GM10266 (cell line): ENCODE measurements around the gene NDUFB8.

Experiments
- DNase-seq: peaks from one replicate; pipeline ENCODE4 v3.0.0; 2012; ENCODE audit errors: extremely low spot score
- TF ChIP-seq, protein P1 (sequence below): IDR thresholded peaks from 2 replicates; pipeline ENCODE4 v1.5.1; 2012; ENCODE audit warnings: mild to moderate bottlenecking, low read depth; ENCODE audit not compliant: control insufficient read depth, insufficient read depth; ENCODE audit errors: missing control alignments

The NDUFB8 gene

DNA sequence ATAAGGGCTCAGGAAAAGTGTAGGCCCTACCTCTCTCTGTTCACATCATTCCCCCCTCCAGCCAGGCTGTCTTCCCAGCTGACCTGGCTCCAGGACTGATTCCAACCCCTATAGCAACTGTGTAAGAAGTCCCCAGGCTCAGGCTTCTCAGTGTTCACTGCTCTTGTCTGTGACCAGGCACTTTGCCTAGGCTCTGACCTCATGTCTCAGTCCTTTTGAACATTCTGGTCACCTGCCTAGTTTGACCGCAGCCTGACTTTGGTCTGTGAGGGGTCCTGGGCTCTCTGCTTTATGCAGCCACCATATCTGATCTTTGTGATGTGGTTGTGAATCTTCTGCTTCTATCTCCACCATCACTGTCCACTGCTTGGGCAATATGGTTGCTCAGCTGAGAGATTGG is 30.6 kb upstream of the NDUFB8 start:
- TF ChIP-seq, protein P1, sequence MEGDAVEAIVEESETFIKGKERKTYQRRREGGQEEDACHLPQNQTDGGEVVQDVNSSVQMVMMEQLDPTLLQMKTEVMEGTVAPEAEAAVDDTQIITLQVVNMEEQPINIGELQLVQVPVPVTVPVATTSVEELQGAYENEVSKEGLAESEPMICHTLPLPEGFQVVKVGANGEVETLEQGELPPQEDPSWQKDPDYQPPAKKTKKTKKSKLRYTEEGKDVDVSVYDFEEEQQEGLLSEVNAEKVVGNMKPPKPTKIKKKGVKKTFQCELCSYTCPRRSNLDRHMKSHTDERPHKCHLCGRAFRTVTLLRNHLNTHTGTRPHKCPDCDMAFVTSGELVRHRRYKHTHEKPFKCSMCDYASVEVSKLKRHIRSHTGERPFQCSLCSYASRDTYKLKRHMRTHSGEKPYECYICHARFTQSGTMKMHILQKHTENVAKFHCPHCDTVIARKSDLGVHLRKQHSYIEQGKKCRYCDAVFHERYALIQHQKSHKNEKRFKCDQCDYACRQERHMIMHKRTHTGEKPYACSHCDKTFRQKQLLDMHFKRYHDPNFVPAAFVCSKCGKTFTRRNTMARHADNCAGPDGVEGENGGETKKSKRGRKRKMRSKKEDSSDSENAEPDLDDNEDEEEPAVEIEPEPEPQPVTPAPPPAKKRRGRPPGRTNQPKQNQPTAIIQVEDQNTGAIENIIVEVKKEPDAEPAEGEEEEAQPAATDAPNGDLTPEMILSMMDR, result no peak

DNA sequence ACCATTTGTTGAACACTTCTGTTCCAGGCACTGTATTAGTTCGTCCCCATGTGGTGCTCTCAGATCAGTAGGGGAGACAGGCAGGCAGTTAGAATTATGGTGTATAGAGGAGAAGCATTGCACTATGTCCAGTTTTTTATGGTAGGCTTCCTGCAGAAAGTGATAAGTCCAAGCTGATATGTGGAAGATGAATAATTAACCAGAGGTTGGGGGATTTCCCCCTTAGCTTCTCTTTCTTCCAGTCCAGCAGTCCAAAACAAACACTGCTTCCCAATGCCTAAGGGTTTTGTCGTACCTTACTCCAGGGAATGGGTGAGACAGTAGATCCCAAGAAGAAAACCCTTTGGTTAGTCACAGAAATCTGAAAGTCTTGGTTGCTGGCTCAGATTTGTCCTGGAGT is 25.2 kb upstream of the NDUFB8 start:
- DNase-seq, result no peak
- TF ChIP-seq, protein P1, result no peak

More for the DNA sequence above, 30.6 kb upstream of the NDUFB8 start:
- no peak for DNase-seq

DNA sequence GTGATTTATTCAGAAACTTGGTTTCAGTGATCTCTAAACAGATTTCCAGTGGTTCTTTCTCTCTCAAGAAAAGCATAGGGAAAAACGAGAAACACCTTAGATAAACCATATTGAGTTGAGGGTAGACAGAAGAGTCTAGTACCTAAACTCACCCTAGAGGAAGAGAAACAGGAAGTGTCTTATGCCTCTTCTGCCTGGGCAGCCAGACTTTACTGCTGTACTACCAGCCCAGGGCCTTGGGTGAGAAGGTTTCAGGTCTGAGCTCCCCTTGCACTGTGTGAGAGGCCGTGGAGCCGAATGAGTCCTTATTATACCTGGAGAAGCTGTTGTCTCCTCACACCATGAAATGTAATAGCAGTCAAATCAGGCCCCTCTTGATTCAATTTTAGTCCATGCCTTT is 24.3 kb upstream of the NDUFB8 start:
- TF ChIP-seq, protein P1, result no peak
- no peak for DNase-seq

DNA sequence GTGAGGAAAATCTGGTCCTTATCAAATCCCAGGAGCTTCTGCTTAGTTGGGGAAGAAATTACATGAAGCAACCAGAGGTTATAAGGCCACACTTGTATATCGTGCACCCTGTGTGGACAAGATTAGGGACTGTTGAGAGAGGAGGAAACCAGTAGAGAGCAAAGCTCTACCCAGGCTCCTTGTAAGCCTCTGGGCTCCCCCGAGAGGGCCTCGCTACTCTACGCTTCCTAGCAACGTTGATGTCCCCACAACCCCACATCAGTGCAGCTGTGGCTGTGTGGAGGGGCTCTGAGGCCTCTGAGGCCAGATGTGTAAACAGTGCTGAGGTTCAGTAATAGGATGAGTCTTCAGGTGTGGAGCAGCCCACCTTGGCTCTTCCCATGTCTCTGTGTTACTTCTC is 22.1 kb upstream of the NDUFB8 start:
- TF ChIP-seq, protein P1, result no peak
- no peak for DNase-seq

DNA sequence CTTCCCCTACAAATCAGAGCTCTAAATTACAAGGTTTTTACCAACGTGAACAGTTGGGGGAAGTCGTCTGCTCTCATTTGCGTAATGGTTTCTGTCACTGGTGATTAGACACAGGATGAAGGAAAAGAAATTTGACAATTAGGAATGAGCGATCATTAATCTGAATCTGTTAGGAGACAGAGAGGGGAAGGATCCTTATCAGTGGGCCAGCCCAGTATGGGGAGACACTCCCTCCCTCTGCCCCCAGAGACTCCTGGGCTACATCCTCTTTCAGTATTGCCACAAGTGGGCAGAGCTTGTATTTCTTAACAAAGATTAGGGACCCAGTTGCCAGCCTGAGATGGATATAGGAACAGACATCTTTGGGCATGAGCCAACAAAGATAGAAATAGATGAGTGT is 21.5 kb upstream of the NDUFB8 start:
- TF ChIP-seq, protein P1, result no peak
- no peak for DNase-seq

DNA sequence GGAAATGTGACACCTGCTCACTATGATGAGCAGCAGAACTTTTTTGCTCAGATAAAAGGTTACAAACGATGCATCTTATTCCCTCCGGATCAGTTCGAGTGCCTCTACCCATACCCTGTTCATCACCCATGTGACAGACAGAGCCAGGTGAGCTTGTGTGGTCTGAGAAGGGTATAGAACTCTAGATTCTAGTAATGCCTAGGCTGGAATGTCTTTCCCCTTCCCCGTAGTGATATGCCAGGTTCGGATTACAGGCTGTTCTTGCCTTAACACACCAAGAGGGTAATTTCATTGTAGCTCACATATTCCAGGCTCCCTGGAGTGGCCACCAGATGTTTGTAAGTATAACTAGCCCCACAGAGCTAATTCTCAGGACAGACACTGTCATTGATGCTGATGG is 15.3 kb upstream of the NDUFB8 start:
- TF ChIP-seq, protein P1, result no peak
- no peak for DNase-seq

DNA sequence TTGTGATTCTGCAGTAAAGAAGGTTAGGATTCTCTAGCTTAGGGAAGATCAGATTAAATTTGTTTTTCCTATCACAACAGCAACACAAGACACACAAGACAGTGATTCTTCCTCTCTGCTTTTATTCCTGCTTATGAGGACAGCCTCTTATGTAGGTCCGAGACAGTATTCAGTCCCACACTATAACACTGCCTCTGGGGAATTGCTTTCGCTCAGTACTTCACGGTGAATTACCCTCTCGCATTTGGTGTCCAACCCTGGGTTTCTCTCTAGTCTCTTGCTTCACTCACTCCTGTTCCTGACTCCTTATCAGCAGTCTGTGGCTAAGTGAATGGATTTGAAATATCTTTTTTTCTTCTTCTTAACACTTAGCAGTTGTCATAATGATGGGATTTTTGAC is 7.8 kb upstream of the NDUFB8 start:
- DNase-seq, result no peak
- TF ChIP-seq, protein P1, result no peak
